ENCODE data around the gene EFCAB7.

EFCAB7 gene

GRCh38 chr1:63522891-63523728 lies at the start of gene EFCAB7, which contains the start of gene ITGB3BP:
EFCAB7 (plus strand) TSS chr1:63523525; CDS start chr1:63525573, 2,048 bp downstream.
ITGB3BP (minus strand) TSS chr1:63523225; CDS start chr1:63523133, 92 bp downstream.
- DNase-seq (ENCODE audit: low read depth): peak; percentile 93

- peak; percentile 3 for DNase-seq (ENCODE audit: low read depth)
These were observed 47.6 kb upstream of the EFCAB7 start for GRCh38 chr1:63475761-63476160.

- no peak for DNase-seq (ENCODE audit: low read depth)
These were observed 43.3 kb upstream of the EFCAB7 start for GRCh38 chr1:63480057-63480456.

- DNase-seq (ENCODE audit: low read depth): peak; percentile 36
These were observed 36.7 kb upstream of the EFCAB7 start for GRCh38 chr1:63486629-63487028.

- DNase-seq (ENCODE audit: low read depth): peak; percentile 17
These were observed 35.8 kb upstream of the EFCAB7 start for GRCh38 chr1:63487336-63488065.

GRCh38 chr1:63497577-63497976 lies 25.7 kb upstream of the EFCAB7 start:
- no peak for DNase-seq (ENCODE audit: low read depth)

- no peak for DNase-seq (ENCODE audit: low read depth)
These were observed 25.2 kb upstream of the EFCAB7 start for GRCh38 chr1:63498106-63498505.

GRCh38 chr1:63501256-63501655 lies 22.1 kb upstream of the EFCAB7 start:
- DNase-seq (ENCODE audit: low read depth): no peak

- no peak for DNase-seq (ENCODE audit: low read depth)
These were observed 16.5 kb upstream of the EFCAB7 start for GRCh38 chr1:63506782-63507181.

- no peak for DNase-seq (ENCODE audit: low read depth)
These were observed 13.6 kb upstream of the EFCAB7 start for GRCh38 chr1:63509718-63510117.

- no peak for DNase-seq (ENCODE audit: low read depth)
These were observed 10.7 kb upstream of the EFCAB7 start for GRCh38 chr1:63512584-63512983.

GRCh38 chr1:63516629-63517028 lies 6.7 kb upstream of the EFCAB7 start:
- DNase-seq (ENCODE audit: low read depth): no peak

- DNase-seq (ENCODE audit: low read depth): no peak
These were observed 413 bp downstream of the EFCAB7 start for GRCh38 chr1:63523738-63524137.

GRCh38 chr1:63524201-63524600 lies 876 bp downstream of the EFCAB7 start:
- DNase-seq (ENCODE audit: low read depth): no peak

GRCh38 chr1:63532727-63533126 lies 9.4 kb downstream of the EFCAB7 start:
- DNase-seq (ENCODE audit: low read depth): no peak

GRCh38 chr1:63533931-63534330 lies 10.6 kb downstream of the EFCAB7 start:
- DNase-seq (ENCODE audit: low read depth): no peak

- no peak for DNase-seq (ENCODE audit: low read depth)
These were observed 11.1 kb downstream of the EFCAB7 start for GRCh38 chr1:63534406-63534805.

- no peak for DNase-seq (ENCODE audit: low read depth)
These were observed 13.7 kb downstream of the EFCAB7 start for GRCh38 chr1:63537006-63537405.

GRCh38 chr1:63537940-63538339 lies 14.6 kb downstream of the EFCAB7 start:
- DNase-seq (ENCODE audit: low read depth): no peak

GRCh38 chr1:63545780-63546179 lies 22.5 kb downstream of the EFCAB7 start:
- DNase-seq (ENCODE audit: low read depth): peak; percentile 46

GRCh38 chr1:63547621-63548294 lies 24.4 kb downstream of the EFCAB7 start:
- peak; percentile 78 for DNase-seq (ENCODE audit: low read depth)

- no peak for DNase-seq (ENCODE audit: low read depth)
These were observed 25.0 kb downstream of the EFCAB7 start for GRCh38 chr1:63548303-63548702.

- DNase-seq (ENCODE audit: low read depth): no peak
These were observed 25.6 kb downstream of the EFCAB7 start for GRCh38 chr1:63548877-63549276.
